ENCODE measurements around the gene CD300LD.

- TF ChIP-seq CTCF (IDR thresholded peaks at IDR 0.05; ENCODE audit: low read length): no peak
- no peak for TF ChIP-seq EZH2phosphoT487 (IDR thresholded peaks at IDR 0.05; ENCODE audit: low read length)
Measured at GRCh38 chr17:74618451-74618850, 26.4 kb upstream of the CD300LD start.

Measured in MM.1S (cell line).